ENCODE results near the gene HNRNPLL.

The HNRNPLL gene

GRCh38 chr2:38528008-38528442 is 74.7 kb downstream of the HNRNPLL start:
- DNase-seq (ENCODE audit: low spot score), result peak; percentile 49

GRCh38 chr2:38527338-38528007 is 75.3 kb downstream of the HNRNPLL start:
- DNase-seq (ENCODE audit: low spot score), result no peak

- no peak for DNase-seq (ENCODE audit: low spot score)
Measured at GRCh38 chr2:38526195-38526594, 76.5 kb downstream of the HNRNPLL start.

GRCh38 chr2:38524580-38524979 is 78.1 kb downstream of the HNRNPLL start:
- peak; percentile 54 for DNase-seq (ENCODE audit: low spot score)

- no peak for DNase-seq (ENCODE audit: low spot score)
Measured at GRCh38 chr2:38523728-38524437, 78.8 kb downstream of the HNRNPLL start.

- DNase-seq (ENCODE audit: low spot score), result no peak
Measured at GRCh38 chr2:38522754-38523349, 79.9 kb downstream of the HNRNPLL start.

GRCh38 chr2:38521835-38522234 is 80.9 kb downstream of the HNRNPLL start:
- no peak for DNase-seq (ENCODE audit: low spot score)

GRCh38 chr2:38517284-38517683 is 85.4 kb downstream of the HNRNPLL start:
- DNase-seq (ENCODE audit: low spot score), result no peak

GRCh38 chr2:38516526-38516925 is 86.2 kb downstream of the HNRNPLL start:
- no peak for DNase-seq (ENCODE audit: low spot score)

GRCh38 chr2:38516122-38516521 is 86.6 kb downstream of the HNRNPLL start:
- no peak for DNase-seq (ENCODE audit: low spot score)

- DNase-seq (ENCODE audit: low spot score), result no peak
Measured at GRCh38 chr2:38515155-38516074, 87.3 kb downstream of the HNRNPLL start.

GRCh38 chr2:38514603-38515154 is 88.0 kb downstream of the HNRNPLL start:
- DNase-seq (ENCODE audit: low spot score), result no peak

GRCh38 chr2:38512211-38512610 is 90.5 kb downstream of the HNRNPLL start:
- DNase-seq (ENCODE audit: low spot score), result no peak

Data from germinal center (tissue), 1 donor.